Liver (tissue), 3 donors: ENCODE measurements around the gene STT3B.

Source experiments
- EGR1 ChIP-seq, 2 donors: IDR thresholded peaks; 2 replicates each; pipeline ENCODE4 v1.6.1; 2016 to 2018; ENCODE audit warnings: antibody characterized with exemption in 2 of 2, low read depth in 2 of 2
- RAD21 ChIP-seq, 2 donors: IDR thresholded peaks; 2 replicates each; pipeline ENCODE4 v1.6.1; 2016; ENCODE audit warnings: antibody characterized with exemption in 2 of 2, mild to moderate bottlenecking in 2 of 2
- SP1 ChIP-seq: IDR thresholded peaks from 2 replicates; pipeline ENCODE4 v1.6.1; 2018; ENCODE audit warnings: antibody characterized with exemption, mild to moderate bottlenecking
- TAF1 ChIP-seq: conservative IDR thresholded peaks from 2 replicates; pipeline ENCODE4 v1.6.1; 2016; ENCODE audit warnings: antibody characterized with exemption, mild to moderate bottlenecking
- TF ChIP-seq, protein P1 (sequence below): fragments of 150-350 bp; IDR thresholded peaks from 2 replicates; pipeline ENCODE4 v1.5.1; 2017; ENCODE audit warnings: improper control_type of control experiment, low read depth, low read length; ENCODE audit not compliant: missing input control
- TF ChIP-seq, protein P2 (sequence below): IDR thresholded peaks from 2 replicates; pipeline ENCODE4 v1.6.1; 2016; ENCODE audit warnings: antibody characterized with exemption, mild to moderate bottlenecking
- TF ChIP-seq, protein P3 (sequence below): IDR thresholded peaks from 2 replicates; pipeline ENCODE4 v1.6.1; 2016; ENCODE audit warnings: antibody characterized with exemption
- donor health status: healthy.
- donor health status: healthy.

DNA sequence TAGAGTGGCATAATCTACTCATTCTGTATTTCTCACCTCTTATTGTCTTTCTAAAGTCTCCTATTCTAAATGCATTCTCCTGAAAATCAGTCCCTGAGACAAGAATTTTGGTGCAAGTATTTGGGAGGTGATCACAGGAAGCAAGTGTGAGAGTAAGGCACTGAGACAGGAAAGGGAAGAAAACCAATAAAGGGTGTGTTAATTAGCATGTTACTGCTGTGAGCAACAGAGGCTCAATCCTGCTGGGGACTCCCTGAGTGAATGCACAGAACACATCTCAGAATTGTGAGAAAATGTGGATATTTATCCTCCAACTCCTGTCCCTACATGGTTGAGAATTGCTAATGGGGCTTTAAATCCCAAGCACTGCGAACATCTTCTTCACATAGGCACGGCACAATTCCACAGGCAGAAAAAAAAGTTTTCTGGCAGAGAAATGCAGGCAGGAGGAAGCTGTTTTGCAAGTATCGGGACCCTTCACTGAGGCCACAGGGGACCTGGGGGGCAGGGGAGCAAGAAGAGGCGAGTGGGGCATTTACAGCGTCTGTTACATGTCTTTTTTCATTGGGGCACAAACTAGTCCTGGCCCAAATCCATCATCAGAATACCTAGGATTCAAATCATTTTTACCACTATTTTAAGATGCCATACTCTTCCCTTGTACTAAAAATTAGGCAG is 27.2 kb upstream of the STT3B start:
- TF ChIP-seq, protein P1, sequence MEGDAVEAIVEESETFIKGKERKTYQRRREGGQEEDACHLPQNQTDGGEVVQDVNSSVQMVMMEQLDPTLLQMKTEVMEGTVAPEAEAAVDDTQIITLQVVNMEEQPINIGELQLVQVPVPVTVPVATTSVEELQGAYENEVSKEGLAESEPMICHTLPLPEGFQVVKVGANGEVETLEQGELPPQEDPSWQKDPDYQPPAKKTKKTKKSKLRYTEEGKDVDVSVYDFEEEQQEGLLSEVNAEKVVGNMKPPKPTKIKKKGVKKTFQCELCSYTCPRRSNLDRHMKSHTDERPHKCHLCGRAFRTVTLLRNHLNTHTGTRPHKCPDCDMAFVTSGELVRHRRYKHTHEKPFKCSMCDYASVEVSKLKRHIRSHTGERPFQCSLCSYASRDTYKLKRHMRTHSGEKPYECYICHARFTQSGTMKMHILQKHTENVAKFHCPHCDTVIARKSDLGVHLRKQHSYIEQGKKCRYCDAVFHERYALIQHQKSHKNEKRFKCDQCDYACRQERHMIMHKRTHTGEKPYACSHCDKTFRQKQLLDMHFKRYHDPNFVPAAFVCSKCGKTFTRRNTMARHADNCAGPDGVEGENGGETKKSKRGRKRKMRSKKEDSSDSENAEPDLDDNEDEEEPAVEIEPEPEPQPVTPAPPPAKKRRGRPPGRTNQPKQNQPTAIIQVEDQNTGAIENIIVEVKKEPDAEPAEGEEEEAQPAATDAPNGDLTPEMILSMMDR = no peak
- TF ChIP-seq RAD21 (IDR thresholded peaks at IDR 0.05) (no peak), TAF1 (no peak), EGR1 (IDR thresholded peaks at IDR 0.05; ENCODE audit: low read depth in 2 of 2) (no peak), SP1 (no peak)
- TF ChIP-seq, protein P2, sequence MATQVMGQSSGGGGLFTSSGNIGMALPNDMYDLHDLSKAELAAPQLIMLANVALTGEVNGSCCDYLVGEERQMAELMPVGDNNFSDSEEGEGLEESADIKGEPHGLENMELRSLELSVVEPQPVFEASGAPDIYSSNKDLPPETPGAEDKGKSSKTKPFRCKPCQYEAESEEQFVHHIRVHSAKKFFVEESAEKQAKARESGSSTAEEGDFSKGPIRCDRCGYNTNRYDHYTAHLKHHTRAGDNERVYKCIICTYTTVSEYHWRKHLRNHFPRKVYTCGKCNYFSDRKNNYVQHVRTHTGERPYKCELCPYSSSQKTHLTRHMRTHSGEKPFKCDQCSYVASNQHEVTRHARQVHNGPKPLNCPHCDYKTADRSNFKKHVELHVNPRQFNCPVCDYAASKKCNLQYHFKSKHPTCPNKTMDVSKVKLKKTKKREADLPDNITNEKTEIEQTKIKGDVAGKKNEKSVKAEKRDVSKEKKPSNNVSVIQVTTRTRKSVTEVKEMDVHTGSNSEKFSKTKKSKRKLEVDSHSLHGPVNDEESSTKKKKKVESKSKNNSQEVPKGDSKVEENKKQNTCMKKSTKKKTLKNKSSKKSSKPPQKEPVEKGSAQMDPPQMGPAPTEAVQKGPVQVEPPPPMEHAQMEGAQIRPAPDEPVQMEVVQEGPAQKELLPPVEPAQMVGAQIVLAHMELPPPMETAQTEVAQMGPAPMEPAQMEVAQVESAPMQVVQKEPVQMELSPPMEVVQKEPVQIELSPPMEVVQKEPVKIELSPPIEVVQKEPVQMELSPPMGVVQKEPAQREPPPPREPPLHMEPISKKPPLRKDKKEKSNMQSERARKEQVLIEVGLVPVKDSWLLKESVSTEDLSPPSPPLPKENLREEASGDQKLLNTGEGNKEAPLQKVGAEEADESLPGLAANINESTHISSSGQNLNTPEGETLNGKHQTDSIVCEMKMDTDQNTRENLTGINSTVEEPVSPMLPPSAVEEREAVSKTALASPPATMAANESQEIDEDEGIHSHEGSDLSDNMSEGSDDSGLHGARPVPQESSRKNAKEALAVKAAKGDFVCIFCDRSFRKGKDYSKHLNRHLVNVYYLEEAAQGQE = no peak
- TF ChIP-seq, protein P3, sequence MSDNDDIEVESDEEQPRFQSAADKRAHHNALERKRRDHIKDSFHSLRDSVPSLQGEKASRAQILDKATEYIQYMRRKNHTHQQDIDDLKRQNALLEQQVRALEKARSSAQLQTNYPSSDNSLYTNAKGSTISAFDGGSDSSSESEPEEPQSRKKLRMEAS = no peak
